ENCODE results near the gene MTG1.

DNA sequence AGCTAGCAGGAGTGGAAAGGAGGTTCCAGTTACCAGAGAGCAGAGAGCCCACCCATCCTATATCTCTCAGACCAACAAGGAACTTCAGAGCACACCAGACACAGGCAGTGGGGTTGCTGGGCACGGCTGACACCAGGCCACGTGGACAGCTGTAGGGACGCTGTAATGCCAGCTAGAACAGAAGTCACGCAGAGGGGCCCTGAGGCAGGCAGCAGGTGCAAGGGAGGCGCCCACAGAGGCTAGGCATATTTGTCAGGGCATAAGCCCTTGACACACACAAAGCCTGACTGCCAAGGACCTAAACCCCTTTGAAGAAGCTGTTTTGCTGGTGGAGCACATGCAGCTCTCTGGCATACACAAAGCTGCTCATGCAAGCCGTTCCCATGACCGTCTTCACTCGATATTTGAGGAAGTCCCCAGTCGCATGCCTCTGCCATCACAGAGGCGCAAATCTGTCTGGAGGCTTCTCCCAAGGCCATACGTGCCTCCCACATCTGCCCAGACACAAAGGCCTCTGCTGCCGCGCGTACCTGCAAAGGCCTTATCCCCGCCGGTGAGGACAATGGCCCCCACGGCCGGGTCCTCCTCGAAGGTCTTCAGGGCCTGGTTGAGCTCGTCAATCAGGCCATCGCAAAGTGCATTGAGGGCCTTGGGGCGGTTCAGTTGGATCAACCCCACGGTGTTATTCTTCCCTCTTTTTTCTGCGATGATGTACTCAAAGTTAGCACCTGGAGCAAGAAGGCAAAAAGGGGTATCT lies 23.7 kb upstream of the MTG1 start:
- TF ChIP-seq POLR2A (IDR thresholded peaks at IDR 0.05; ENCODE audit: extremely low read depth, insufficient read length) = no peak
- TF ChIP-seq, protein P1, sequence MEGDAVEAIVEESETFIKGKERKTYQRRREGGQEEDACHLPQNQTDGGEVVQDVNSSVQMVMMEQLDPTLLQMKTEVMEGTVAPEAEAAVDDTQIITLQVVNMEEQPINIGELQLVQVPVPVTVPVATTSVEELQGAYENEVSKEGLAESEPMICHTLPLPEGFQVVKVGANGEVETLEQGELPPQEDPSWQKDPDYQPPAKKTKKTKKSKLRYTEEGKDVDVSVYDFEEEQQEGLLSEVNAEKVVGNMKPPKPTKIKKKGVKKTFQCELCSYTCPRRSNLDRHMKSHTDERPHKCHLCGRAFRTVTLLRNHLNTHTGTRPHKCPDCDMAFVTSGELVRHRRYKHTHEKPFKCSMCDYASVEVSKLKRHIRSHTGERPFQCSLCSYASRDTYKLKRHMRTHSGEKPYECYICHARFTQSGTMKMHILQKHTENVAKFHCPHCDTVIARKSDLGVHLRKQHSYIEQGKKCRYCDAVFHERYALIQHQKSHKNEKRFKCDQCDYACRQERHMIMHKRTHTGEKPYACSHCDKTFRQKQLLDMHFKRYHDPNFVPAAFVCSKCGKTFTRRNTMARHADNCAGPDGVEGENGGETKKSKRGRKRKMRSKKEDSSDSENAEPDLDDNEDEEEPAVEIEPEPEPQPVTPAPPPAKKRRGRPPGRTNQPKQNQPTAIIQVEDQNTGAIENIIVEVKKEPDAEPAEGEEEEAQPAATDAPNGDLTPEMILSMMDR (IDR thresholded peaks at IDR 0.05; ENCODE audit: low read depth, low read length) = no peak
- TF ChIP-seq, protein P2, sequence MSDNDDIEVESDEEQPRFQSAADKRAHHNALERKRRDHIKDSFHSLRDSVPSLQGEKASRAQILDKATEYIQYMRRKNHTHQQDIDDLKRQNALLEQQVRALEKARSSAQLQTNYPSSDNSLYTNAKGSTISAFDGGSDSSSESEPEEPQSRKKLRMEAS (IDR thresholded peaks at IDR 0.05; ENCODE audit: low read depth, low read length) = no peak

All from NB4 (cell line).